ENCODE measurements around the gene INPP4A. TPM values are rescaled to one million over a fixed set of nuclear protein-coding genes. Genes with fewer than 3 reads are reported as not detected.

The INPP4A gene
- total and polyA plus RNA-seq, 9 of the 15 experiments (the other 6 are each of a cell fraction or from before 2014, with no cell fraction given), result 1.8 to 15.7 (median 8.3) TPM

DNA sequence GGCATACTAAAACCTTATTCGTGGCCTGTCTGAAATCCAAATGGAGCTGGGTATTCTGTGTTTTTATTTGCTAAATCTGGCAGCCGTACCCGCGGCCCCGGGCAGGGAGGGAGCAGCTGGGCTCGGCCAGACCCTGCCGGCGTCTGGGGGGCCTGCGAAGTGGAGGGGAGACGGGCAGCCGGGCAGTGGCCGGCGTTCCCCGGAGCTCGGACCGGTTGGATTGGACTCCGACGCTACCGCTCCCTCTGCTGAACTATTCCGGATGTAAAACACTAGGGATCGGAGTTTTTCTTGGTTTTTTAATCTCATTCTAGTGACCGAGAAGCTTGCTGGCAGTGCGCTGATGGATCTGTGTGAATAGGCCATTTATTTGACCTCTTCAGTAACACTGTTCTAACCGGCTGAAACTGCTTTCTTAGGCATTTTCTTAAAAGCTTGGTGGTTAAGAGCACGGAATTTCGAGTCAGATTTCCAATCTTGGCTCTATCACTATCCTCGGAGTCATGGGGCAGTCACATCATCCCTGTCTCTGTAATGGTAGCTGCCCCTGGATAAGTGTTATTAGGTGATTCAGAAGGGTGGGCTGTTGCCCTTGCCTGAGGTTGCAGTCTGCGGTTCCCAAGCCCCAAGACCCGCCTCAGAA lies 164.4 kb downstream of the INPP4A start:
- CTCF ChIA-PET (ENCODE audit: low intra/inter-chr PET ratio), result interaction anchor here (0.5 kb wide), 1 partner anchor 228 kb away, joined by 5 read pairs; no protein-coding TSS in a partner anchor
- peak; percentile 19 to 42 (median 36) for DNase-seq (ENCODE audit: extremely low read depth in 1 of 4, low spot score in 3 of 4)
- in situ Hi-C loops (cut with MboI), result no loop called here
- TF ChIP-seq, protein P1, sequence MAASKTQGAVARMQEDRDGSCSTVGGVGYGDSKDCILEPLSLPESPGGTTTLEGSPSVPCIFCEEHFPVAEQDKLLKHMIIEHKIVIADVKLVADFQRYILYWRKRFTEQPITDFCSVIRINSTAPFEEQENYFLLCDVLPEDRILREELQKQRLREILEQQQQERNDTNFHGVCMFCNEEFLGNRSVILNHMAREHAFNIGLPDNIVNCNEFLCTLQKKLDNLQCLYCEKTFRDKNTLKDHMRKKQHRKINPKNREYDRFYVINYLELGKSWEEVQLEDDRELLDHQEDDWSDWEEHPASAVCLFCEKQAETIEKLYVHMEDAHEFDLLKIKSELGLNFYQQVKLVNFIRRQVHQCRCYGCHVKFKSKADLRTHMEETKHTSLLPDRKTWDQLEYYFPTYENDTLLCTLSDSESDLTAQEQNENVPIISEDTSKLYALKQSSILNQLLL (CRISPR knock-in tag; IDR thresholded peaks at IDR 0.05; ENCODE audit: borderline replicate concordance), result no peak
- TF ChIP-seq, protein P2, sequence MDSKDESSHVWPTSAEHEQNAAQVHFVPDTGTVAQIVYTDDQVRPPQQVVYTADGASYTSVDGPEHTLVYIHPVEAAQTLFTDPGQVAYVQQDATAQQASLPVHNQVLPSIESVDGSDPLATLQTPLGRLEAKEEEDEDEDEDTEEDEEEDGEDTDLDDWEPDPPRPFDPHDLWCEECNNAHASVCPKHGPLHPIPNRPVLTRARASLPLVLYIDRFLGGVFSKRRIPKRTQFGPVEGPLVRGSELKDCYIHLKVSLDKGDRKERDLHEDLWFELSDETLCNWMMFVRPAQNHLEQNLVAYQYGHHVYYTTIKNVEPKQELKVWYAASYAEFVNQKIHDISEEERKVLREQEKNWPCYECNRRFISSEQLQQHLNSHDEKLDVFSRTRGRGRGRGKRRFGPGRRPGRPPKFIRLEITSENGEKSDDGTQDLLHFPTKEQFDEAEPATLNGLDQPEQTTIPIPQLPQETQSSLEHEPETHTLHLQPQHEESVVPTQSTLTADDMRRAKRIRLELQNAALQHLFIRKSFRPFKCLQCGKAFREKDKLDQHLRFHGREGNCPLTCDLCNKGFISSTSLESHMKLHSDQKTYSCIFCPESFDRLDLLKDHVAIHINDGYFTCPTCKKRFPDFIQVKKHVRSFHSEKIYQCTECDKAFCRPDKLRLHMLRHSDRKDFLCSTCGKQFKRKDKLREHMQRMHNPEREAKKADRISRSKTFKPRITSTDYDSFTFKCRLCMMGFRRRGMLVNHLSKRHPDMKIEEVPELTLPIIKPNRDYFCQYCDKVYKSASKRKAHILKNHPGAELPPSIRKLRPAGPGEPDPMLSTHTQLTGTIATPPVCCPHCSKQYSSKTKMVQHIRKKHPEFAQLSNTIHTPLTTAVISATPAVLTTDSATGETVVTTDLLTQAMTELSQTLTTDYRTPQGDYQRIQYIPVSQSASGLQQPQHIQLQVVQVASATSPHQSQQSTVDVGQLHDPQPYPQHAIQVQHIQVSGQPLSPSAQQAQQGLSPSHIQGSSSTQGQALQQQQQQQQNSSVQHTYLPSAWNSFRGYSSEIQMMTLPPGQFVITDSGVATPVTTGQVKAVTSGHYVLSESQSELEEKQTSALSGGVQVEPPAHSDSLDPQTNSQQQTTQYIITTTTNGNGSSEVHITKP (IDR thresholded peaks at IDR 0.05; ENCODE audit: partially characterized antibody), result peak; percentile 21
- TF ChIP-seq, protein P3, sequence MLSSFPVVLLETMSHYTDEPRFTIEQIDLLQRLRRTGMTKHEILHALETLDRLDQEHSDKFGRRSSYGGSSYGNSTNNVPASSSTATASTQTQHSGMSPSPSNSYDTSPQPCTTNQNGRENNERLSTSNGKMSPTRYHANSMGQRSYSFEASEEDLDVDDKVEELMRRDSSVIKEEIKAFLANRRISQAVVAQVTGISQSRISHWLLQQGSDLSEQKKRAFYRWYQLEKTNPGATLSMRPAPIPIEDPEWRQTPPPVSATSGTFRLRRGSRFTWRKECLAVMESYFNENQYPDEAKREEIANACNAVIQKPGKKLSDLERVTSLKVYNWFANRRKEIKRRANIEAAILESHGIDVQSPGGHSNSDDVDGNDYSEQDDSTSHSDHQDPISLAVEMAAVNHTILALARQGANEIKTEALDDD (IDR thresholded peaks at IDR 0.05), result 0 out of 2 replicates have a peak, but pooled peaks have one; percentile 9
- peak; percentile 60 for TF ChIP-seq ETV1 (tag; conservative IDR thresholded peaks at IDR 0.05; ENCODE audit: low read depth)
- TF ChIP-seq, protein P4, sequence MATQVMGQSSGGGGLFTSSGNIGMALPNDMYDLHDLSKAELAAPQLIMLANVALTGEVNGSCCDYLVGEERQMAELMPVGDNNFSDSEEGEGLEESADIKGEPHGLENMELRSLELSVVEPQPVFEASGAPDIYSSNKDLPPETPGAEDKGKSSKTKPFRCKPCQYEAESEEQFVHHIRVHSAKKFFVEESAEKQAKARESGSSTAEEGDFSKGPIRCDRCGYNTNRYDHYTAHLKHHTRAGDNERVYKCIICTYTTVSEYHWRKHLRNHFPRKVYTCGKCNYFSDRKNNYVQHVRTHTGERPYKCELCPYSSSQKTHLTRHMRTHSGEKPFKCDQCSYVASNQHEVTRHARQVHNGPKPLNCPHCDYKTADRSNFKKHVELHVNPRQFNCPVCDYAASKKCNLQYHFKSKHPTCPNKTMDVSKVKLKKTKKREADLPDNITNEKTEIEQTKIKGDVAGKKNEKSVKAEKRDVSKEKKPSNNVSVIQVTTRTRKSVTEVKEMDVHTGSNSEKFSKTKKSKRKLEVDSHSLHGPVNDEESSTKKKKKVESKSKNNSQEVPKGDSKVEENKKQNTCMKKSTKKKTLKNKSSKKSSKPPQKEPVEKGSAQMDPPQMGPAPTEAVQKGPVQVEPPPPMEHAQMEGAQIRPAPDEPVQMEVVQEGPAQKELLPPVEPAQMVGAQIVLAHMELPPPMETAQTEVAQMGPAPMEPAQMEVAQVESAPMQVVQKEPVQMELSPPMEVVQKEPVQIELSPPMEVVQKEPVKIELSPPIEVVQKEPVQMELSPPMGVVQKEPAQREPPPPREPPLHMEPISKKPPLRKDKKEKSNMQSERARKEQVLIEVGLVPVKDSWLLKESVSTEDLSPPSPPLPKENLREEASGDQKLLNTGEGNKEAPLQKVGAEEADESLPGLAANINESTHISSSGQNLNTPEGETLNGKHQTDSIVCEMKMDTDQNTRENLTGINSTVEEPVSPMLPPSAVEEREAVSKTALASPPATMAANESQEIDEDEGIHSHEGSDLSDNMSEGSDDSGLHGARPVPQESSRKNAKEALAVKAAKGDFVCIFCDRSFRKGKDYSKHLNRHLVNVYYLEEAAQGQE (IDR thresholded peaks at IDR 0.05; ENCODE audit: borderline replicate concordance), result peak; percentile 59; the same call in 1 of the 2 replicates
- TF ChIP-seq, protein P4 (CRISPR knock-in tag; IDR thresholded peaks at IDR 0.05; ENCODE audit: low read depth), result no peak

More for the DNA sequence above, 164.4 kb downstream of the INPP4A start:
- Histone ChIP-seq H3K27ac (ENCODE audit: extremely low read depth, low read depth, low read length) (peak overlapping the region; percentile 90), H3K9me3 (replicated peaks; ENCODE audit: control insufficient read depth, insufficient read depth, low read depth, low read length) (no peaks in the 10 kb centered on the region), H3K9me1 (ENCODE audit: control insufficient read depth, insufficient read depth, low read length) (peaks cover 5% of the 10 kb centered on the region), H3K9ac (ENCODE audit: insufficient read depth in 1 of 2, low read depth in 2 of 2, low read length in 2 of 2) (peak overlapping the region; percentile 94 to 99), H3K4me1 (replicated peaks in 1 of 2; ENCODE audit: control insufficient read depth in 2 of 2, insufficient read depth in 2 of 2, low read length in 2 of 2) (peaks cover 17 to 28% of the 10 kb centered on the region in 2 experiments), H3K27me3 (ENCODE audit: control insufficient read depth in 2 of 2, insufficient read depth in 2 of 2, low read length in 2 of 2) (no peaks in the 10 kb centered on the region), H4K20me1 (replicated peaks; ENCODE audit: control insufficient read depth, insufficient read depth, low read length) (no peaks in the 10 kb centered on the region; the same call in 1 of the 2 replicates), H3K79me2 (ENCODE audit: control insufficient read depth, insufficient read depth, low read length) (peaks cover 64% of the 10 kb centered on the region), H3K4me2 (ENCODE audit: insufficient read depth, low read length) (peak overlapping the region; percentile 99), H3K4me3 (peak overlapping the region; percentile 99), H3K36me3 (ENCODE audit: control insufficient read depth, insufficient read depth, low read length) (peaks cover 61% of the 10 kb centered on the region), H2AFZ (ENCODE audit: low read depth, low read length) (peak overlapping the region; percentile 95)
- POLR2A ChIA-PET, result interaction anchor here (0.6 to 1.1 kb wide), 7 partner anchors 8 to 802 kb away, joined by 3 to 7 read pairs (median 3); no protein-coding TSS in a partner anchor
- intact Hi-C loops (cut with micrococcal nuclease), result no loop called here
- no peak for FAIRE-seq
- 1% methylated on average over 29 of the region's 29 CpGs for WGBS (ENCODE audit: insufficient coverage, low coverage, missing lambda C conversion rate)
- TSS peak; percentile 61 for BruUV-seq (replicated peaks)
- peak; percentile 47 for ATAC-seq
